CD14-positive monocyte (primary cell): ENCODE data around the gene P4HB. TPM values are rescaled to one million over a fixed set of nuclear protein-coding genes. Genes with fewer than 3 reads are reported as not detected.
A peak's percentile ranks its signal among the peaks of the same experiment; 100 is the strongest.

Source experiments
- DNase-seq, 3 donors: peaks; one replicate each; pipeline ENCODE4 v3.0.0-alpha.2; 2011 to 2022
- H2AFZ ChIP-seq: 2 replicates; pipeline ENCODE4 v1.6.0; 2012; ENCODE audit warnings: mild to moderate bottlenecking, low read depth, low read length, inconsistent platforms; ENCODE audit not compliant: insufficient read depth, poor library complexity, severe bottlenecking
- H3K27ac ChIP-seq, 2 donors: 1 replicate in 1 of 2; 2 replicates in 1 of 2; pipeline ENCODE4 v1.5.1; 2012 to 2013; ENCODE audit warnings: low read length in 2 of 2, control low read depth in 1 of 2, inconsistent platforms in 1 of 2, low read depth in 1 of 2, mild to moderate bottlenecking in 1 of 2
- H3K27me3 ChIP-seq, 2 donors: one replicate each; pipeline versions ENCODE4 v1.6.0 to v1.6.1; 2011 to 2013; ENCODE audit warnings: low read length in 2 of 2; ENCODE audit not compliant: control insufficient read depth in 2 of 2, insufficient read depth in 2 of 2
- H3K36me3 ChIP-seq, 2 donors: replicated peaks in 1 of 2; 1 replicate in 1 of 2; 2 replicates in 1 of 2; pipeline versions ENCODE4 v1.5.1 to v1.6.1; 2012 to 2013; ENCODE audit warnings: low read length in 2 of 2, control low read depth in 1 of 2, inconsistent platforms in 1 of 2, mild to moderate bottlenecking in 1 of 2; ENCODE audit not compliant: insufficient read depth in 2 of 2, control insufficient read depth in 1 of 2
- H3K4me1 ChIP-seq, 2 donors: 1 replicate in 1 of 2; 2 replicates in 1 of 2; pipeline versions ENCODE4 v1.5.1 to v1.6.1; 2012 to 2013; ENCODE audit warnings: low read length in 2 of 2, control low read depth in 1 of 2, inconsistent platforms in 1 of 2, mild to moderate bottlenecking in 1 of 2, moderate library complexity in 1 of 2; ENCODE audit not compliant: insufficient read depth in 2 of 2, control insufficient read depth in 1 of 2
- H3K4me2 ChIP-seq: replicated peaks from 2 replicates; pipeline ENCODE3; 2012; ENCODE audit warnings: low read length, moderate library complexity, mild to moderate bottlenecking; ENCODE audit not compliant: poor library complexity, severe bottlenecking; ENCODE audit errors: extremely low read depth
- H3K4me3 ChIP-seq, 3 experiments: fragments of 200-600 bp in 1 of 3; sonication (generic) in 1 of 3; replicated peaks in 1 of 3; 1 replicate in 2 of 3; 2 replicates in 1 of 3; pipeline ENCODE4 v1.5.1; 2011 to 2013; ENCODE audit warnings: low read length in 3 of 3, mild to moderate bottlenecking in 3 of 3, control low read depth in 2 of 3, low read depth in 2 of 3, inconsistent platforms in 1 of 3, moderate library complexity in 1 of 3
- H3K79me2 ChIP-seq: 2 replicates; pipeline ENCODE4 v1.6.0; 2012; ENCODE audit warnings: mild to moderate bottlenecking, control low read depth, inconsistent platforms, low read length, moderate library complexity; ENCODE audit not compliant: insufficient read depth
- H3K9ac ChIP-seq: 2 replicates; pipeline ENCODE4 v1.6.0; 2017; ENCODE audit warnings: low read length, mild to moderate bottlenecking; ENCODE audit not compliant: insufficient read depth, poor library complexity, severe bottlenecking
- H3K9me3 ChIP-seq, 2 donors: replicated peaks in 1 of 2; 1 replicate in 1 of 2; 2 replicates in 1 of 2; pipeline versions ENCODE4 v1.5.1 to v1.6.1; 2012 to 2013; ENCODE audit warnings: low read length in 2 of 2, control low read depth in 1 of 2; ENCODE audit not compliant: control insufficient read depth in 1 of 2, insufficient read depth in 1 of 2
- H4K20me1 ChIP-seq: 2 replicates; pipeline ENCODE4 v1.6.0; 2012; ENCODE audit warnings: mild to moderate bottlenecking, low read length, control low read depth, moderate library complexity; ENCODE audit not compliant: insufficient read depth
- H3K27ac Mint-ChIP-seq, 7 donors: one replicate each; pipeline ENCODE4 v1.8.0; 2020; ENCODE audit warnings: mild to moderate bottlenecking in 7 of 7, mixed read lengths in 7 of 7, moderate library complexity in 6 of 7, inconsistent platforms in 2 of 7
- H3K27me3 Mint-ChIP-seq, 3 donors: one replicate each; pipeline ENCODE4 v1.8.0; 2021 to 2022; ENCODE audit warnings: low read depth in 3 of 3, mild to moderate bottlenecking in 3 of 3, mixed read lengths in 3 of 3, moderate library complexity in 3 of 3, inconsistent platforms in 1 of 3
- H3K36me3 Mint-ChIP-seq, 2 donors: one replicate each; pipeline ENCODE4 v1.8.0; 2020; ENCODE audit warnings: mixed read lengths in 2 of 2, inconsistent platforms in 1 of 2, mild to moderate bottlenecking in 1 of 2
- H3K4me1 Mint-ChIP-seq: one replicate; pipeline ENCODE4 v1.8.0; 2020; ENCODE audit warnings: mild to moderate bottlenecking, mixed read lengths
- H3K4me3 Mint-ChIP-seq, 2 donors: one replicate each; pipeline ENCODE4 v1.8.0; 2020; ENCODE audit warnings: mild to moderate bottlenecking in 2 of 2, mixed read lengths in 2 of 2, moderate library complexity in 1 of 2
- H3K9me3 Mint-ChIP-seq, 7 donors: one replicate each; pipeline ENCODE4 v1.8.0; 2020 to 2022; ENCODE audit warnings: mixed read lengths in 7 of 7, mild to moderate bottlenecking in 6 of 7, moderate library complexity in 6 of 7, inconsistent platforms in 2 of 7
- WGBS: methylation state at CpG from one replicate; pipeline ENCODE4 v1.1.5; 2013; ENCODE audit warnings: missing lambda C conversion rate; ENCODE audit not compliant: insufficient coverage; 5-methylcytosine and 5-hydroxymethylcytosine counted together
- intact Hi-C, 2 donors: fragments of 100-400 bp; cut with micrococcal nuclease; formaldehyde crosslinking; loops; one replicate each; pipeline versions ENCODE4 v1.15.0 to v1.15.1; 2023
- polyA plus RNA-seq, 3 donors: library from polyadenylated mRNA; depleted of rRNA in 1 of 3; unstranded in 2 of 3; stranded (reverse) in 1 of 3; fragments of 300-500 nt in 2 of 3; fragments of >200 nt in 1 of 3; fragmentation: Illumina TruSeq in 2 of 3; gene quantifications; 1 replicate in 2 of 3; 2 replicates in 1 of 3; pipeline ENCODE4 v1.2.3, GENCODE V29; 2012 to 2021
- TF ChIP-seq, protein P1 (sequence below): fragments of 200-600 bp; IDR thresholded peaks from one replicate; pipeline ENCODE4 v1.8.0; 2022; ENCODE audit warnings: antibody characterized with exemption, mild to moderate bottlenecking

The P4HB gene
- polyA plus RNA-seq, 3 donors = 108 to 297 (median 291) TPM

DNA sequence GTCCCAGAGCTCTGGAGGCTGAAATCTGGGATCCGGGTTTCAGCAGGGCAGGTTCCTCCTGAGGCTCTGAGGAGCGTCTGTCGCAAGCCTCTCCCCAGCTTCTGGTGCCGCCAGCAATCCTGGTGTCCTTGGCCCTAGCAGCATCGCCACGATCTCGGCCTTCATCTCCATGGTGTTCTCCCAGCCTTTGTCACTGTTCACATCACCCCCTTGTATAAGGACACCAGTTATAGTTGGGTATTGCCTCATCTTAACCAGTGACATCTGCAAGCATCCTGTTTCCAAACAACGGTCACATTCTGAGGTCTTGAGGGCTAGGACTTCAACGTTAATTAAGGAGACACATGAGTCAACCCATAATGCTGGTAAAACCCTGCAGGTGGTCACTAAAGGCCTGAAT lies 22.7 kb downstream of the P4HB start:
- Histone ChIP-seq H3K9ac (peak overlapping the region; percentile 70), H3K4me2 (peak overlapping the region; percentile 68), H3K79me2 (peaks cover 36% of the 10 kb centered on the region), H3K36me3 (peaks cover 2 to 3% of the 10 kb centered on the region in 2 donors), H3K4me3 (peak overlapping the region in 1 of 3 experiments; percentile 57), H4K20me1 (no peaks in the 10 kb centered on the region), H2AFZ (no peak overlapping the region), H3K27me3 (no peaks in the 10 kb centered on the region), H3K27ac (peak overlapping the region; percentile 88 to 93), H3K4me1 (peaks cover 60 to 71% of the 10 kb centered on the region in 2 donors), H3K9me3 (no peaks in the 10 kb centered on the region)
- Mint-ChIP-seq H3K36me3 (peaks cover 2 to 9% of the 10 kb centered on the region in 2 donors), H3K9me3 (peaks cover 0 to 2% (median 0%) of the 10 kb centered on the region in 7 donors), H3K27me3 (peaks cover 0 to 3% (median 0%) of the 10 kb centered on the region in 3 donors), H3K4me1 (peaks cover 58% of the 10 kb centered on the region), H3K4me3 (peak overlapping the region; percentile 62 to 74), H3K27ac (peak overlapping the region; percentile 86 to 99 (median 97))
- TF ChIP-seq, protein P1, sequence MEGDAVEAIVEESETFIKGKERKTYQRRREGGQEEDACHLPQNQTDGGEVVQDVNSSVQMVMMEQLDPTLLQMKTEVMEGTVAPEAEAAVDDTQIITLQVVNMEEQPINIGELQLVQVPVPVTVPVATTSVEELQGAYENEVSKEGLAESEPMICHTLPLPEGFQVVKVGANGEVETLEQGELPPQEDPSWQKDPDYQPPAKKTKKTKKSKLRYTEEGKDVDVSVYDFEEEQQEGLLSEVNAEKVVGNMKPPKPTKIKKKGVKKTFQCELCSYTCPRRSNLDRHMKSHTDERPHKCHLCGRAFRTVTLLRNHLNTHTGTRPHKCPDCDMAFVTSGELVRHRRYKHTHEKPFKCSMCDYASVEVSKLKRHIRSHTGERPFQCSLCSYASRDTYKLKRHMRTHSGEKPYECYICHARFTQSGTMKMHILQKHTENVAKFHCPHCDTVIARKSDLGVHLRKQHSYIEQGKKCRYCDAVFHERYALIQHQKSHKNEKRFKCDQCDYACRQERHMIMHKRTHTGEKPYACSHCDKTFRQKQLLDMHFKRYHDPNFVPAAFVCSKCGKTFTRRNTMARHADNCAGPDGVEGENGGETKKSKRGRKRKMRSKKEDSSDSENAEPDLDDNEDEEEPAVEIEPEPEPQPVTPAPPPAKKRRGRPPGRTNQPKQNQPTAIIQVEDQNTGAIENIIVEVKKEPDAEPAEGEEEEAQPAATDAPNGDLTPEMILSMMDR = no peak
- intact Hi-C loops = loop anchor here in 1 of 2 donors (2.0 kb wide), 1 partner anchor 21 kb away; no protein-coding TSS in a partner anchor
- WGBS = 2% methylated on average over 8 of the region's 9 CpGs
- DNase-seq = peak; percentile 93 to 98 (median 94)

DNA sequence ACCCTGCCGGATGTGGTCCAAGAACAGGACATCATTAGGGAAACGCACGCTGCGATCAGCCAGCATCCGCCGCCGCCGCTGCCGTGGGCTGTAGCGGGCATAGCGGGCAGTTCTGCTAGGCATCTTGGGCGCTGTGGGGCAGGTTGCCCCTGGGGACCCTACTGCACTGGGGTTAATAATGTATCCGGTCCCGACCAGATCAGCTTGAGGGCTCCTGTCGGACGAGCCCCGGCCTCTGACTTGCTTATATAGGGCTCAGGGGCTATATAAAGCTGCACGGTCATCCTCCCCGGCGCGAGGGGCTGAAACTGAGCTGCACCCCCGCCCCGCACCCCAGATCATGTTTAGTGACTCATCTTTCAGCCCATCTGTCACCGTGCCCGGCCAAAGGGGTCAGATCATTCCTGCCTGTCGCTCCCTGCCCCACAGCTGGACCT lies 25.5 kb downstream of the P4HB start, which contains the start of gene PPP1R27:
Gene PPP1R27 (minus strand): TSS at position 220 of the 437 bp plus-strand sequence. CDS start 97 bp downstream, at position 123.
- Histone ChIP-seq H3K9ac (peak within 1 kb of the TSS; percentile 83), H3K4me2 (peak within 1 kb of the TSS; percentile 74), H3K27me3 (no peaks in the 10 kb centered on the region), H3K4me3 (peak within 1 kb of the TSS in 2 of 3 experiments; percentile 52 to 72), H2AFZ (peak within 1 kb of the TSS; percentile 44), H4K20me1 (no peaks in the 10 kb centered on the region), H3K27ac (peak within 1 kb of the TSS; percentile 85 to 96), H3K36me3 (no peaks in the 10 kb centered on the region), H3K4me1 (peaks cover 65 to 75% of the 10 kb centered on the region in 2 donors), H3K79me2 (peaks cover 61% of the 10 kb centered on the region), H3K9me3 (no peaks in the 10 kb centered on the region)
- Mint-ChIP-seq H3K36me3 (no peaks in the 10 kb centered on the region), H3K9me3 (peaks cover 0 to 2% (median 0%) of the 10 kb centered on the region in 7 donors), H3K4me1 (peaks cover 58% of the 10 kb centered on the region), H3K4me3 (peak within 1 kb of the TSS; percentile 69 to 86), H3K27me3 (peaks cover 0 to 1% (median 0%) of the 10 kb centered on the region in 3 donors), H3K27ac (peak within 1 kb of the TSS; percentile 84 to 98 (median 94))
- intact Hi-C loops = loop anchor here in 1 of 2 donors (5.0 kb wide), 1 partner anchor 37 kb away; the partner anchor contains the start of gene ARHGDIA
- no peak for DNase-seq
- TF ChIP-seq, protein P1 = no peak
- WGBS = 80% methylated on average over 24 of the region's 26 CpGs
